Astrocyte (in vitro differentiated cells and primary cell): Measurements from ENCODE around the gene SULF2.

ENCODE experiments used
- EZH2 ChIP-seq: IDR thresholded peaks from 2 replicates; pipeline ENCODE4 v1.6.1; 2012; ENCODE audit warnings: mild to moderate bottlenecking, low read length, inconsistent platforms; ENCODE audit not compliant: insufficient read depth
- TF ChIP-seq, protein P1 (sequence below): IDR thresholded peaks from 2 replicates; pipeline ENCODE4 v1.5.1; 2011; ENCODE audit warnings: low read depth, mild to moderate bottlenecking, inconsistent platforms, low read length, moderate library complexity; ENCODE audit not compliant: insufficient read depth

DNA sequence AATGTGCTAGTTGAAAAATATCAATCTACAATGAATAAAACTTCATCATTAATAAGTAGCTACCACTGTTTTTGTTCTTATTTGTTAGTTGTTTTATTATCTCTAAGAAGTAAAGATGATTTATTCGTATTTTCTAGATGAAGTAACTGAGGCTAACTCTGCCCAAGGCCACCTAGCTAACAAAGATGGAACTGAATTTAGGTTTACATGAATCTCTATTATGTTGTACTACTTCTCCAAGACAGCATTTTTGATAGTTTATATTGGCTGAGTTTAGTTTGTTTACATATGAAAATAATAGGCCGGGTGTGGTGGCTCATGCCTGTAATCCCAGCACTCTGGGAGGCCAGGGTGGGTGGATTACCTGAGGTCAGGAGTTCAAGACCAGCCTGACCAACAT is 162.1 kb downstream of the SULF2 start:
- no peak for TF ChIP-seq EZH2
- TF ChIP-seq, protein P1, sequence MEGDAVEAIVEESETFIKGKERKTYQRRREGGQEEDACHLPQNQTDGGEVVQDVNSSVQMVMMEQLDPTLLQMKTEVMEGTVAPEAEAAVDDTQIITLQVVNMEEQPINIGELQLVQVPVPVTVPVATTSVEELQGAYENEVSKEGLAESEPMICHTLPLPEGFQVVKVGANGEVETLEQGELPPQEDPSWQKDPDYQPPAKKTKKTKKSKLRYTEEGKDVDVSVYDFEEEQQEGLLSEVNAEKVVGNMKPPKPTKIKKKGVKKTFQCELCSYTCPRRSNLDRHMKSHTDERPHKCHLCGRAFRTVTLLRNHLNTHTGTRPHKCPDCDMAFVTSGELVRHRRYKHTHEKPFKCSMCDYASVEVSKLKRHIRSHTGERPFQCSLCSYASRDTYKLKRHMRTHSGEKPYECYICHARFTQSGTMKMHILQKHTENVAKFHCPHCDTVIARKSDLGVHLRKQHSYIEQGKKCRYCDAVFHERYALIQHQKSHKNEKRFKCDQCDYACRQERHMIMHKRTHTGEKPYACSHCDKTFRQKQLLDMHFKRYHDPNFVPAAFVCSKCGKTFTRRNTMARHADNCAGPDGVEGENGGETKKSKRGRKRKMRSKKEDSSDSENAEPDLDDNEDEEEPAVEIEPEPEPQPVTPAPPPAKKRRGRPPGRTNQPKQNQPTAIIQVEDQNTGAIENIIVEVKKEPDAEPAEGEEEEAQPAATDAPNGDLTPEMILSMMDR, result no peak
